HEK293 (cell line): ENCODE measurements around the gene SH2D4B.

ENCODE experiments used
- KLF9 ChIP-seq: fragments of 450-650 bp; formaldehyde crosslinking; IDR thresholded peaks from 2 replicates; pipeline ENCODE4 v1.5.1; 2016; ENCODE audit warnings: missing biosample characterization, missing genetic modification characterization, low read depth
- ZFP37 ChIP-seq: fragments of 450-650 bp; formaldehyde crosslinking; IDR thresholded peaks from 2 replicates; pipeline ENCODE4 v1.5.1; 2016; ENCODE audit warnings: missing biosample characterization, missing genetic modification characterization
- ZNF175 ChIP-seq: fragments of 450-650 bp; formaldehyde crosslinking; IDR thresholded peaks from 2 replicates; pipeline ENCODE4 v1.5.1; 2016; ENCODE audit warnings: missing biosample characterization, missing genetic modification characterization
- ZNF202 ChIP-seq: fragments of 450-650 bp; formaldehyde crosslinking; IDR thresholded peaks from 2 replicates; pipeline ENCODE4 v1.5.1; 2016; ENCODE audit warnings: missing biosample characterization, missing genetic modification characterization, borderline replicate concordance
- ZNF274 ChIP-seq, 2 experiments: fragments of 200-500 bp in 1 of 2; fragments of 450-650 bp in 1 of 2; sonication (Bioruptor generic) in 1 of 2; formaldehyde crosslinking in 1 of 2; IDR thresholded peaks; 2 replicates each; pipeline versions ENCODE4 v1.5.1 to v1.6.1; 2014 to 2016; ENCODE audit warnings: borderline replicate concordance in 1 of 2, inconsistent platforms in 1 of 2, low read length in 1 of 2, missing biosample characterization in 1 of 2, missing genetic modification characterization in 1 of 2
- ZNF366 ChIP-seq: fragments of 450-650 bp; formaldehyde crosslinking; conservative IDR thresholded peaks from 2 replicates; pipeline ENCODE4 v1.5.1; 2016; ENCODE audit warnings: missing biosample characterization, missing genetic modification characterization
- ZNF423 ChIP-seq: fragments of 450-650 bp; formaldehyde crosslinking; IDR thresholded peaks from 2 replicates; pipeline ENCODE4 v1.5.1; 2016; ENCODE audit warnings: missing biosample characterization, missing genetic modification characterization
- ZNF768 ChIP-seq: fragments of 450-650 bp; formaldehyde crosslinking; IDR thresholded peaks from 2 replicates; pipeline ENCODE4 v1.5.1; 2018; ENCODE audit warnings: missing biosample characterization, mild to moderate bottlenecking, missing genetic modification characterization
- TF ChIP-seq, protein P1 (sequence below): fragments of 450-650 bp; formaldehyde crosslinking; IDR thresholded peaks from 2 replicates; pipeline ENCODE4 v1.5.1; 2016; ENCODE audit warnings: missing biosample characterization, missing genetic modification characterization
- TF ChIP-seq, protein P2 (sequence below): fragments of 450-650 bp; formaldehyde crosslinking; IDR thresholded peaks from 2 replicates; pipeline ENCODE4 v1.5.1; 2017; ENCODE audit warnings: missing biosample characterization, missing genetic modification characterization

DNA sequence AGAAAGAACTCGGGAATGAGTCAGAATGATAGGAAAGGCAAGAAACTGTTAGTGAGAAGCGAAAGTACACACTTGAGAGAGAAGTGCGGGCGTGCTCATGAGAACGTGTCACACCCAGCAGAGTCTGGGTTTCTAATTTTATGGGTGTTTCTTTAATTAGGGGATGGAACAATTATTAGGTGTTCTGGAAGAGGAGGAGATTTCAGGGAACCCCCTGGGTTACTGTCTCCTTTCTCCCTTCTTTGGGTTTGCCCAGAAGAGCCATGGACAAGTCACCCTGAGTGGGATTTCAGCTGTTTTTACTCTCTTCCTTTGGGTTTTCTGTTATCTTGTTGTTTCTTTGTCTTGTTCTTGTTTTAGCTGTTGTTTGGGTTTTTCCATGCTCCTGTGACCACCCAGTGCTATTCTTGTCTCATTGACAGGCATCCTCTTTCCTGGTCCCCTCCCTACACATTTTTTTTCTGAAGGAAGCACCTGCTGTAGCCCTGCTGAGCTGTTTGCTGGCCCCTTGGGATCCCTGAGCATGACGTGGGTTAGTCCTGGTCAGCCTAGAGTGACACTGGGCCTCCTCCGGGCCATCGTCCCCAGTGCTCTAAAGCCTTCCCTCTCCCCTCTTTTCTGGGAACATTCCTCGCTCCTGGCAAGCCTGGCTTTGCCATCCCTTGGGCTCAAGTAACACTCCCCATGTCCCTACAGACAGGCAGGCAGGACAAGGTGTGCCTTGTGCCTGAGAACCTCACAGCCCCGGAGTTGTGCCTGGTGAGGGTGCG lies 3.5 kb downstream of the SH2D4B start:
- no peak for TF ChIP-seq ZNF202 (tag by site-specific recombination)
- TF ChIP-seq ZNF423 (tag by site-specific recombination): no peak
- no peak for TF ChIP-seq ZNF366 (tag by site-specific recombination)
- TF ChIP-seq, protein P1, sequence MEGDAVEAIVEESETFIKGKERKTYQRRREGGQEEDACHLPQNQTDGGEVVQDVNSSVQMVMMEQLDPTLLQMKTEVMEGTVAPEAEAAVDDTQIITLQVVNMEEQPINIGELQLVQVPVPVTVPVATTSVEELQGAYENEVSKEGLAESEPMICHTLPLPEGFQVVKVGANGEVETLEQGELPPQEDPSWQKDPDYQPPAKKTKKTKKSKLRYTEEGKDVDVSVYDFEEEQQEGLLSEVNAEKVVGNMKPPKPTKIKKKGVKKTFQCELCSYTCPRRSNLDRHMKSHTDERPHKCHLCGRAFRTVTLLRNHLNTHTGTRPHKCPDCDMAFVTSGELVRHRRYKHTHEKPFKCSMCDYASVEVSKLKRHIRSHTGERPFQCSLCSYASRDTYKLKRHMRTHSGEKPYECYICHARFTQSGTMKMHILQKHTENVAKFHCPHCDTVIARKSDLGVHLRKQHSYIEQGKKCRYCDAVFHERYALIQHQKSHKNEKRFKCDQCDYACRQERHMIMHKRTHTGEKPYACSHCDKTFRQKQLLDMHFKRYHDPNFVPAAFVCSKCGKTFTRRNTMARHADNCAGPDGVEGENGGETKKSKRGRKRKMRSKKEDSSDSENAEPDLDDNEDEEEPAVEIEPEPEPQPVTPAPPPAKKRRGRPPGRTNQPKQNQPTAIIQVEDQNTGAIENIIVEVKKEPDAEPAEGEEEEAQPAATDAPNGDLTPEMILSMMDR: no peak
- TF ChIP-seq KLF9 (tag by site-specific recombination): no peak
- TF ChIP-seq ZNF768 (tag by site-specific recombination): no peak
- TF ChIP-seq, protein P2, sequence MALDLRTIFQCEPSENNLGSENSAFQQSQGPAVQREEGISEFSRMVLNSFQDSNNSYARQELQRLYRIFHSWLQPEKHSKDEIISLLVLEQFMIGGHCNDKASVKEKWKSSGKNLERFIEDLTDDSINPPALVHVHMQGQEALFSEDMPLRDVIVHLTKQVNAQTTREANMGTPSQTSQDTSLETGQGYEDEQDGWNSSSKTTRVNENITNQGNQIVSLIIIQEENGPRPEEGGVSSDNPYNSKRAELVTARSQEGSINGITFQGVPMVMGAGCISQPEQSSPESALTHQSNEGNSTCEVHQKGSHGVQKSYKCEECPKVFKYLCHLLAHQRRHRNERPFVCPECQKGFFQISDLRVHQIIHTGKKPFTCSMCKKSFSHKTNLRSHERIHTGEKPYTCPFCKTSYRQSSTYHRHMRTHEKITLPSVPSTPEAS (tag by site-specific recombination): no peak
- TF ChIP-seq ZFP37: no peak
- no peak for TF ChIP-seq ZNF175 (tag by site-specific recombination)
- TF ChIP-seq ZNF274 (IDR thresholded peaks at IDR 0.05; ENCODE audit: low read length): no peak
- no peak for TF ChIP-seq ZNF274 (tag by site-specific recombination; IDR thresholded peaks at IDR 0.05; ENCODE audit: borderline replicate concordance)
